CD4-positive, alpha-beta T cell treated with Interferon alpha-2 for 1 hour (primary cell): ENCODE results near the gene ADCY5.

ENCODE experiments used
- DNase-seq, 2 donors: peaks; one replicate each; pipeline ENCODE4 v3.0.0-alpha.2; 2020 to 2022

ADCY5 gene

GRCh38 chr3:123357275-123357674 is 91.6 kb downstream of the ADCY5 start:
- no peak for DNase-seq

- DNase-seq = no peak
Observed at GRCh38 chr3:123353850-123354233, 95.0 kb downstream of the ADCY5 start.

GRCh38 chr3:123353227-123353849 is 95.6 kb downstream of the ADCY5 start:
- no peak for DNase-seq

DNA sequence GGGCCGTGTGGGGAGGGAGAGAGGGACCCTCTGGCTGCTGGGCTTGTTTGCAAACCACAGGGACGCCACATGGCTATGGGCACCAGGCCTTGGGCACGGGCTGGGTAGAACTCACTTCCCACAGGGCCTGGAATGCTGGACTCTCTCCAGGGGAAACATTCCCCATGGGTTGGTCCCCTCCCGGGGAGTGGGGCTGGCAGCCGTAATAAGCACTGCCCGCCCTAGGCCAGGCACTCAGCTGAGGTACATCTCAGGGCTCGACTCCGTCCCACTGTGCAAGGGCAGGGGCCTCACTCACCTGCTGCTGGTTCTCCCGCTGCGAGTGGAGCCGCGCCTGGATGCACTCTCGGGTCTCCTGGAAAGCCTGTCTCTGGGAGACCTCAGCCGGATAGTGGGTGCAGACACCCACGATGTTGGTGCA is 96.7 kb downstream of the ADCY5 start:
- no peak for DNase-seq

GRCh38 chr3:123351501-123351900 is 97.4 kb downstream of the ADCY5 start:
- no peak for DNase-seq

DNA sequence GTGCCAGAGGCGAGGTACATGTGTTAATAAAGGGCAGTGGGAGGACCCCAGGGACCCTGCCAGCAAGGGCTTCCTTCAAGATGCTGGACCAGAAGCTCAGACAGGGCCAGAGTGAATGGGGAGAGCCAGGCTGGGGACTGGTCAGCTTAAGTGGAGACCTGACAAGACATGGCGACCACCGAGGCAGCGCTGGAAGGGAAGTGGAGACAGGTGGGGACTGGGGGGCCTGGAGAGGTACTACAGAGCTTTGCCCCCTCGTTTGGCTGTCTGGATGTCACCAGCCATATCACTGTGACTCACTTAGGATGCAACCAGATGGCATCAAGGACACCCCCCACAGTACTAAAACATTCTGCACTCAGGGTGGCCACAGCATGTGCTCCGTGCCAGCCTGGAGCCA is 97.9 kb downstream of the ADCY5 start:
- DNase-seq = no peak

DNA sequence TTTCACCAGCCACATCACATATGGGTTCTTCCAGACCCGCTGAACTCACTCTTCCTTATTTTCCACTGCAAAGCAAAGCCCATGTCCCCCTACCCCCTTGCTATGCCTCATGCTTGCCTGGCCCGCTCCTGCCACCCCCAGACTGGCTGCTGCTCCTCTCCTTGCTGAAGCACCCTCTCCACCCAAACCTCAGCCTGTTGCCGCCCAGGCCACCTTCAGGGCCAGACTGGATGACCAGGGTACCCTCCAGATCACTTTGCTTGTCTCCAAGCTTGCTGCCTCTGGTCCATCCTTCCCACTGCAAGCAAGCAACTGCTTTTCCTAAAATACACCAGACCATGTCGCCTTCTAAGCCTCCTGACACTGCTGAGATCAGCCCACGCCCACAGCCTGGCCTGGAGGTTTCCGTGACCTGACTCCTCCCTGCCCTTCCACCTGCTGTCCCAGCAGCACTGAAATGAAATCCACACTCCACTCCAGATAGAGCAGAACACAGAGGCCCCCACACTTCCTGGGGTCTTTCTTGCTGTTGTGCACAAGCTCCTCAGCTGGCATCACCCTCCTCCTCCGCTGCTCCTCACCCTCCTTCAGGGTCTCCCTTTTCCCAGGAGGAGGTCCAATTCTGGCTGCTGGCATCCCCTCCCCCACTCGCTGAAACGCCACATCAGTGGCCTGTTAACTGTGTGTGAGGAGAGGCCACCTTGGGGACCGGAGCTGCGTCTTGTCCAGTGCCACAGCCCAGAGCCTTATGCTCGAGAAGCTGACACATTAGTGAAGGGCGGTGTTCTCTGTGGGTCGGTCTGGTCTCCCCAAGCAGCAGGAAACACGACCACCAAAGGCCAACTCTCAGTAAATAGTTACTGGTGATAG is 99.1 kb downstream of the ADCY5 start:
- no peak for DNase-seq

- no peak for DNase-seq
Observed at GRCh38 chr3:123349201-123349535, 99.7 kb downstream of the ADCY5 start.

GRCh38 chr3:123348471-123349200 is 100.3 kb downstream of the ADCY5 start:
- DNase-seq = no peak

- DNase-seq = no peak
Observed at GRCh38 chr3:123347691-123348264, 101.1 kb downstream of the ADCY5 start.

DNA sequence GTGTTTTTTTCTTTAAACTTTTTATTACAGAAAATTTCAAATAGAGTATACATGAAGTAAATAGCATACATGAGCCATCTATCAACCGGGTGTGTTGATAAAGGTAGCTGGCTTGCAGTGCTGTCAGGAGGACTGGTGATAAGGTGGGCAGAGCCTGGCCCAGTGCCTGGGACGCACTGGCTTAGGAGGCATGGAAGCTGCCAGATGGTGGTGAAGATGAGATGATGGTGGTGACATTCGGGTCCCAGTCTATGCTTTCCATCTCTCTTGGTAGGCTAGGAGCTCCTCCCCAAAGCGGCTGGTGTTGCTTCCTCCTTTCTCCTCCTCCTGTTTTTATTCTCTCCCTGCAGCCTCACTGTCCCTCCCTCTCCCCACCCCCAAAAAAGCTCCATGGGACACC is 101.7 kb downstream of the ADCY5 start:
- no peak for DNase-seq

DNA sequence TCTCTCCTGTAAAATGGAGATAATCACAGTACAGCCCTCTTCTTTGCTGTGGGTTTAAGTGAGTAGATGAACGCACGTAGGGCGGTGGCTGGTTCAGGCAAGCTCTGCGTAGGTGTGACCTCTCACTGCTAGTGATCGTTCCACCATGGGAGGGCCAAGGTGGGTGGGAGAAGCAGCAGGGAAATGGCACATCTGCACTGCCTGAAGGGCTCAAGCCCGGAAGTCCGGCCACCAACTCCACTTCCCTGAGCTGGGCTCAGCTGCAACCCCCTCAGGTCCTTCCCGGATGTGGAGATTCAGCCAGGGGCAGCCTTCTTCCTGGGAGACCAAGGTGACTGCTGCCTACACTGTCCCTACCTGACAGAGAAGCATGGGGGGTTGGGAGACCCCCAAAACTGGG is 102.9 kb downstream of the ADCY5 start:
- DNase-seq = no peak

DNA sequence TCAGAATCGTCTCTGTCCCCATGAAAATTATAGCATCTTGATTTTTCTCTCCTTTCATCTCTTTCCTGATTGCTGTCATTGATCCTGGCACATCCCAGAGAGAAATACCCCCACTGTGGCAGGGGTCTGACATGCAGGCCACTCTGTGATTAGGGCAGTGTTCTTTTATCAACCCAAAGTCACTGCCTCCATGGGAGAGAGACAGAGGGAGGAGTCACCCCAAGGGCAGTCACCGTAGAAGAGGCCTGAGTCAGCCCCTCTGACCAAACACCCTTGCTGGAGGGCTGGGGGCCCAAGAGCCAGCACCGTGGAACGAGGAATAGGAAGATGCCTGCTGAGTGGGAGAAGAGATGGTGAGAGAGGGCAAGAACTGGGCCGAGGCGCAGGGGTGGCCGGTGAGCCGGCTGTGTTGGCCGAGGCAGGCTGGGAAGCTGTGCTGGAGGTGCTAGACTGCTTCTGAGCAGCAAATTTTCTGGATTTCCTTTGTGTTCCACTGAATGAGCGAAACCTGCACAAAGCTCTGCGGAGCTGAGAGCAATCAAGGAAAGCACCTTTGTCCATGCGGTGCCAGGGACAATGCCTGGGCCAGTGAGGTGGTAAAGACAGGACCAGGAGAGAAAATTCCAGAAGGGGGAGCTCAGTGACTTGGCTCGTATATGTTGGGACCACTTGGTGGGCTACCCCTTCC is 103.8 kb downstream of the ADCY5 start:
- no peak for DNase-seq

DNA sequence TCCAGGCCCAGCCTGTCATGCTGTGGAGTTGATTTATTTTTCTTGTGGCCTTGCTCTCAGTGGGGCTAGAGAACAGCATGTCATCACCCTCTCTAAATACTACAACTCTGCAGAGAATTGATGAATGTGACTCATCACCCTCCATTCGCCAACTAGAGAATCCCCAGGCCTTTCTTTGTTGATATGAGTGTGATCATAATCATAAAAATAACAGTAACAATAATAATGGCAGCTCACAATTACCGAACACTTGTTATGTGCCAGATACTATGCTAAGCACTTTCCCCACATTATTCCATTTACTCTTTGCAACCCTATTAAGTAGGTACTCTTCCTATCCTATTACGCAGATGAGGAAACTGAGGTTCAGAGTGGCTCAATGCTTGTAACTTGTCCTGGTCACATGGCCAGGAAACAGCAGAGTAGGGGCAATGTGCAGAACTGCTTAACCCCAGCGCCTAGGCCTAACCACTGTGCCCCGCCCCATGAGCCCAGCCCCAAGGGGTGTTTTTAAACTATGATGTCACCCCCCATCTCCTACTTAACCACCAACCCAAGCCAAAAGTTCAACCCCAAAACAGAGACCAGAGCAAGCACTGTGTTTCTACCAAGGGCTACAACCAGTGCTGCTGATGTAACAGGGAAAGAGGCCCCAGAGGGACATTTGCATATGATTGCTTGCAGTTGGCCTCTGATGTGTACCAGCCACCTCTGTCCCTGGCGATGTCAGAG is 104.5 kb downstream of the ADCY5 start:
- no peak for DNase-seq

DNA sequence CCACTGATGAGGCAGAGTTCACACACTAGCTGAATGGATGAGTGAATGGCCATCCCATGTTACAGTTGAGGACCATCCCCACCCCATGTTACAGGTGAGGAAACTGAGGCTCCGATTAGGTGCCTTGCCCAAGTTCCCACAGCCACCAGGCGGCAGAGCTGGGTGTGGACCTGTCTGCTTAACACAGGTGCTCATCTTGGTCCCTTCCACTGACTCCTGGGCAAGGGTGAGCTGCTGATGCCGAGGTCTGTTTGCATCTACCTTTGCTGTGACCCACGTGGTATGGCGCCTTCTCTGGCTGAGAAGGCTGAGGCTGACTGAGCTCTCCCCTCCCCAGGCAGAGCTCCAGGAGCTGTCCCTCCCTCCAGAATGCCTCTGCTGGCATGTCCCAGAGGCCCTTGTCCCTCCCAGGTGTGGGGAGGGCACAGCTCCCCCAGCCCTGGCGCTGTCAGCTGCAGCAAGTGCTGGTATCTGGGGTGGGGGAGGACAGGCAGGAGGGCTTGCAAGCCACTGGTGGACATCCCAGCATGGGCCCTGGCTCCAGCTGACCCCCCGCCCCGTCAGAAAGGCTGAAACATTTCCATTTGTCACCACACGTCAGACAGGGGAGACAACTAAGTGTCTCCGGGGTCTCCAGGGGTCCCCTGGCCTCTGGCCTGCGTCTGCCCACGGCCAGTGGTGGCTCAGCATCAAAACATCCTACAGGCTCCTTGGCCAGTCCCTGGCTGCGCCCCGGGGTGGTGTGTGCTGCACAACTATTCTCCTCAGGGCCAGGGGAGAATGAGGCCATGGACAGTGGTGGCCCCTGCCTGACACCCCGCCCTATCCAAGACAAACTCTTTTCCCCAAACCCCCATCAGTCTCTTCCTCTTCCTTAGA is 105.4 kb downstream of the ADCY5 start:
- no peak for DNase-seq

DNA sequence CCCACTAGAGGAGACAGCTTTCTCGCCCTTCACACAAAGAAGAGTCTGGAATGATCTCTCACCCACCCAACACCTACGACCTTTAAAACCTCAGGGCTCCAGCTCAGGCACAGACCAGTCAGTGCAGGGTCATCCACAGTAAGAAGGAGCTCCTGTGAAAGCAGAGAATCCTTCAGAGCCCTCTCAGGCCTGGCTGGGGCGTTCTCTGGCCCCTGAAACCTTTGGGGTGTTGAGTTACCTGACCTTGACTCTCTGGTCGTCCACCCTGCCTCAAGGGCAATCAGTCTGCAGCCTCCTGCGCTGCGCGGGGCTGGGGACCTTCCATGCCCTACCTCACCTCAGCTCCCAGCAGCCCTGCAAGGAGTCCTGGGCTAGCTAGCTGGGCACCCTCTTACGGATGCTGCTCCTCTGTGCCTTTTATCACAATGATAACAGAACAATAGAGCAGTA is 106.2 kb downstream of the ADCY5 start:
- DNase-seq = no peak

DNA sequence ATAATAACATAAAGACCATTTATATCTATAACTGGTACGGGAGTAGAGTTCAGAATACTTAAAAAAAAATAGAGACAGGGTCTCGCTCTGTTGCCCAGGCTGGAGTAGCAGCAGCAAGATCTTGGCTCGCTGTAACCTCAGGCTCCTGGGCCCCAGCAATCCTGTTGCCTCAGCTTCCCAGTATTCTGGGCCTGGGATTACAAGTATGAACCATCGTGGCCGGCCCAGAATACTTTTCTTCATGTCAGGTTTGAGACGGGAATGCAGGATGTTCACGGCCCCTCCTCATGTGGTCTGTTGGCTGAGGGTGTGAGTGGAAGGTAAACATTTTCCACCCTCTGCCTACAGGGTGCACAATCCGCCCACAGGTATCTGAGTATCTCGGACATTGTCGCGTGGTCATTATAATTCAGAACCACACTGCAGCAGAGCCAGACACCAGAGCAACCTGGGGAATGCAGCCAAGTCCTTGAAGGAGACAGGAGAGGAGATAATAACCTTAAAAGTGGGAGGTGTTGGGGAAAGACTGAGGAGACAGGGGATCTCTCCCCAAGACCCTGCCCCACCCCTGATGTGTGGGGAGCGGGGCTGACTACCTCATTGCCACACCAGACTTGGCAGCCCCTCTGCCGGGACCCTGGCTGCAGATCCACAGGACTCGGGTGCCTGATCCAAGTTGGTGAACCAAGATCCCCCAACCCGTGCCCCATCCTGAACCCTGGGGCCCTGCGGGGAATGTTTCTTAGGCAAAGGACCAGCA is 106.8 kb downstream of the ADCY5 start:
- DNase-seq = no peak

- DNase-seq = no peak
Observed at GRCh38 chr3:123340336-123340735, 108.6 kb downstream of the ADCY5 start.

DNA sequence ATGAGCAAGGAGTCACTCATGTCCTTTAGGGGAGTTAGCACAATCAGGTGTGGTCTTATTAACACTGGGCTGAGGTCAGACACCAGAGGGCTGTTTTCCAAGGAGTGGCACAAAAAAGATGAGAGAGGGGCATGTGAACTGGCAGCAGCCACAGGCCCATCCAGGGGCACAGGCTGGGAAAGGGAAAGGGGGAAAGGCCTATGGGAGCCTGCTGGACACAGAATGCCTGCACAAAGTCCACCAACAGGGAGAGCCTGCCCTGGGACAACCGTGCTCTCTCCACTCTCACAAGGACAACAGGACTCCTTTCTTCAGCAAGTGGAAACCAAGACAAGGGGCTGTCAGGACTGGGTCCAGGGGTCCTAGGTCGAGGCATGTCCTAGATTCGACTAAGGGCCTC is 109.6 kb downstream of the ADCY5 start:
- DNase-seq = no peak

DNA sequence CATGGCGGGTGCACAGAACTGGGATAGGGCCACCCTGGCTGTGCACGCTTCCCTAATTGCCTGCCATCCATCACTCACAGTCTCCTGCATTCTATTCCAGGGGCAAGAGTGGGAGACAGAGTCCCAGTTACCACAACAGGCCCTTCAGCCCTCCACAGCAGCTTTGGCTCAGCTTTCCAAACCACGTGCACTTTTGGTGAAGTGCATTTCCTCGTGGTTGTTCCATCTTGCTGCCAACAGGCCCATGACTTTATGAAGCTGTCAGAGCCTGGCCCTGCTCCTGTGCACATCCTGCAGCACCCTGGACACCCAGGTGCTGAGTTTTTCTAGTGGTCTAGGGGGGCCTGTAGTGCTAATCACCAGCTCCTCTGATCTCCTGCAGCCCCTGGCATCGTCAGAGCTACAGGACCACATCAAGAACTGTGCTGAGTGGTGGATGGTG is 110.2 kb downstream of the ADCY5 start:
- no peak for DNase-seq
